HepG2 (cell line): ENCODE measurements around the gene TCERG1L. TPM values are rescaled to one million over a fixed set of nuclear protein-coding genes. Genes with fewer than 3 reads are reported as not detected.

Experiments
- ATAC-seq: fragments of 200-7000 bp; cut with Tn5 transposase; 3 replicates; pipeline ENCODE4 v1.9.1; 2020; ENCODE audit warnings: mild to moderate bottlenecking, moderate library complexity
- BruUV-seq: library from RNA; stranded (reverse); fragments of 400-500 nt; replicated peaks from 2 replicates; lab custom pipeline; 2021; lab: Mats Ljungman, UMichigan
- CTCF ChIA-PET: fragments of 300-600 bp; formaldehyde crosslinking; extraction: SDS; loops from one replicate; lab custom pipeline; 2021; ENCODE audit warnings: low total read pairs, inconsistent platforms, low intra/inter-chr PET ratio; lab: Yijun Ruan, JAX
- POLR2A ChIA-PET: fragments of 350-600 bp; sonication (Branson Sonifier 250); formaldehyde crosslinking; loops from one replicate; lab custom pipeline; 2020; ENCODE audit warnings: antibody characterized with exemption, inconsistent platforms; lab: Yijun Ruan, JAX
- DNase-seq: peaks from one replicate; pipeline ENCODE4 v3.0.0-alpha.2; 2015; ENCODE audit warnings: low spot score
- FAIRE-seq: peaks from 3 replicates; lab custom pipeline; 2011; peaks lifted over from hg19 to GRCh38; lab: Jason Lieb, UNC
- H2AFZ ChIP-seq: one replicate; pipeline ENCODE4 v1.6.1; 2011; ENCODE audit warnings: low read length, inconsistent platforms
- H3K27ac ChIP-seq: fragments of 300-600 bp; 3 replicates; pipeline ENCODE4 v1.8.0; 2011; ENCODE audit warnings: mixed run types, mild to moderate bottlenecking, mixed read lengths, low read length, inconsistent platforms; ENCODE audit not compliant: insufficient read depth; ENCODE audit errors: extremely low read length
- H3K27me3 ChIP-seq, 2 experiments: fragments of 200-600 bp in 1 of 2; 2 replicates in 1 of 2; 3 replicates in 1 of 2; pipeline versions ENCODE4 v1.6.0 to v1.8.0; 2011; ENCODE audit warnings: low read length in 2 of 2, mild to moderate bottlenecking in 2 of 2, moderate library complexity in 2 of 2, inconsistent platforms in 1 of 2; ENCODE audit not compliant: insufficient read depth in 2 of 2, control insufficient read depth in 1 of 2
- H3K36me3 ChIP-seq, 2 experiments: fragments of 200-600 bp in 1 of 2; replicated peaks in 1 of 2; 2 replicates in 1 of 2; 3 replicates in 1 of 2; pipeline versions ENCODE4 v1.5.1 to v1.8.0; 2011; ENCODE audit warnings: low read length in 2 of 2, inconsistent platforms in 1 of 2; ENCODE audit not compliant: insufficient read depth in 2 of 2, control insufficient read depth in 1 of 2
- H3K4me1 ChIP-seq: 2 replicates; pipeline ENCODE4 v1.5.1; 2012; ENCODE audit warnings: low read length, inconsistent platforms; ENCODE audit not compliant: insufficient read depth
- H3K4me2 ChIP-seq: 2 replicates; pipeline ENCODE4 v1.6.0; 2011; ENCODE audit warnings: low read depth, low read length, inconsistent platforms
- H3K4me3 ChIP-seq, 3 experiments: fragments of 200-600 bp in 1 of 3; sonication (generic), shearing (Covaris generic) in 1 of 3; replicated peaks in 1 of 3; 2 replicates each; pipeline ENCODE4 v1.5.1; 2011 to 2016; ENCODE audit warnings: low read length in 3 of 3, inconsistent platforms in 2 of 3, low read depth in 2 of 3, mild to moderate bottlenecking in 2 of 3, control low read depth in 1 of 3, mixed read lengths in 1 of 3; ENCODE audit not compliant: insufficient read depth in 1 of 3
- H3K79me2 ChIP-seq: one replicate; pipeline ENCODE4 v1.6.1; 2011; ENCODE audit warnings: low read length, inconsistent platforms; ENCODE audit not compliant: insufficient read depth
- H3K9ac ChIP-seq: 2 replicates; pipeline ENCODE4 v1.6.0; 2011; ENCODE audit warnings: mild to moderate bottlenecking, low read depth, low read length, inconsistent platforms; ENCODE audit not compliant: insufficient read depth
- H3K9me3 ChIP-seq: 2 replicates; pipeline ENCODE4 v1.5.1; 2012; ENCODE audit warnings: mild to moderate bottlenecking, low read length
- H4K20me1 ChIP-seq: 2 replicates; pipeline ENCODE4 v1.6.0; 2011; ENCODE audit warnings: inconsistent platforms, mild to moderate bottlenecking, low read length, moderate library complexity; ENCODE audit not compliant: insufficient read depth
- CREB1 ChIP-seq, 2 experiments: fragments of 450-650 bp in 1 of 2; IDR thresholded peaks; 2 replicates each; pipeline ENCODE4 v1.6.1; 2016 to 2017; ENCODE audit warnings: control low read depth in 1 of 2, mild to moderate bottlenecking in 1 of 2, missing compliant biosample characterization in 1 of 2, missing genetic modification characterization in 1 of 2
- HES4 ChIP-seq: sonication (generic); formaldehyde crosslinking; IDR thresholded peaks from 2 replicates; pipeline ENCODE4 v1.9.0; 2021; ENCODE audit warnings: mild to moderate bottlenecking, missing genetic modification reagents, borderline replicate concordance
- MAF1 ChIP-seq: sonication (generic); formaldehyde crosslinking; IDR thresholded peaks from 2 replicates; pipeline ENCODE4 v1.5.0; 2020; ENCODE audit warnings: missing genetic modification reagents, borderline replicate concordance
- MAFK ChIP-seq, 2 experiments: IDR thresholded peaks in 1 of 2; conservative IDR thresholded peaks in 1 of 2; 2 replicates each; pipeline ENCODE4 v1.6.1; 2011; ENCODE audit warnings: improper control_type of control experiment in 2 of 2, low read length in 2 of 2
- MXI1 ChIP-seq: IDR thresholded peaks from 3 replicates; pipeline ENCODE4 v1.6.1; 2012; ENCODE audit warnings: low read depth, low read length, inconsistent platforms, borderline replicate concordance
- NCOA2 ChIP-seq: sonication (generic); formaldehyde crosslinking; IDR thresholded peaks from 2 replicates; pipeline ENCODE4 v1.8.0; 2022; ENCODE audit warnings: inconsistent platforms
- SIX1 ChIP-seq: sonication (generic); formaldehyde crosslinking; IDR thresholded peaks from 2 replicates; pipeline ENCODE4 v1.4.0; 2020; ENCODE audit warnings: missing genetic modification reagents, borderline replicate concordance
- SP140L ChIP-seq: sonication (generic); formaldehyde crosslinking; IDR thresholded peaks from 2 replicates; pipeline ENCODE4 v1.4.0; 2020; ENCODE audit warnings: missing genetic modification reagents, borderline replicate concordance
- ZNF232 ChIP-seq: sonication (generic); formaldehyde crosslinking; IDR thresholded peaks from 2 replicates; pipeline ENCODE4 v1.4.0; 2020; ENCODE audit warnings: missing genetic modification reagents, borderline replicate concordance
- ZNF552 ChIP-seq: sonication (generic); formaldehyde crosslinking; IDR thresholded peaks from 2 replicates; pipeline ENCODE4 v1.9.0; 2022; ENCODE audit warnings: missing genetic modification reagents, mild to moderate bottlenecking, borderline replicate concordance
- ZNF781 ChIP-seq: sonication (generic); formaldehyde crosslinking; IDR thresholded peaks from 2 replicates; pipeline ENCODE4 v1.5.1; 2020; ENCODE audit warnings: borderline replicate concordance, mild to moderate bottlenecking, missing genetic modification reagents; ENCODE audit errors: not compliant biosample characterization
- ZSCAN22 ChIP-seq: sonication (generic); formaldehyde crosslinking; IDR thresholded peaks from 2 replicates; pipeline ENCODE4 v1.4.0; 2020; ENCODE audit warnings: mild to moderate bottlenecking, missing genetic modification reagents
- WGBS: methylation state at CpG from one replicate; pipeline ENCODE4 v1.1.6; 2017; ENCODE audit warnings: low lambda C conversion rate; 5-methylcytosine and 5-hydroxymethylcytosine counted together
- in situ Hi-C: cut with HindIII; loops from 2 replicates; pipeline ENCODE4 v1.10.0; 2017; ENCODE audit warnings: low pct_unique_long_range_greater_than_20kb; ENCODE audit not compliant: extremely low pct_ligation_motif_present
- intact Hi-C: fragments of 100-400 bp; cut with micrococcal nuclease; formaldehyde crosslinking; loops from one replicate; pipeline ENCODE4 v1.10.0; 2022; ENCODE audit not compliant: unreplicated experiment
- polyA plus RNA-seq, 8 experiments: library from polyadenylated mRNA; depleted of rRNA in 3 of 8; stranded (reverse) in 7 of 8; unstranded in 1 of 8; fragments of >200 nt; fragmentation: Illumina TruSeq in 4 of 8; extraction: Trizol in 4 of 8; gene quantifications; 2 replicates each; pipeline versions ENCODE4 v1.2.1 to v1.2.3, GENCODE V29; 2011 to 2016; ENCODE audit warnings: low read depth in 4 of 8, missing spikeins in 1 of 8, mixed read lengths in 1 of 8; ENCODE audit not compliant: insufficient read depth in 1 of 8
- total RNA-seq, 5 experiments: library from RNA; depleted of rRNA; stranded (reverse); fragments of >200 nt; fragmentation: Illumina TruSeq; extraction: Trizol; gene quantifications; 2 replicates each; pipeline ENCODE4 v1.2.3, GENCODE V29; 2016; ENCODE audit warnings: low read depth in 1 of 5
- TF ChIP-seq, protein P1 (sequence below): sonication (generic); formaldehyde crosslinking; IDR thresholded peaks from 2 replicates; pipeline ENCODE4 v1.4.0; 2020; ENCODE audit warnings: missing genetic modification reagents
- TF ChIP-seq, protein P2 (sequence below): sonication (generic); formaldehyde crosslinking; IDR thresholded peaks from 2 replicates; pipeline ENCODE4 v1.9.0; 2021; ENCODE audit warnings: missing genetic modification reagents, borderline replicate concordance
- TF ChIP-seq, protein P3 (sequence below): sonication (generic); formaldehyde crosslinking; IDR thresholded peaks from 2 replicates; pipeline ENCODE4 v1.5.0; 2020; ENCODE audit warnings: missing genetic modification reagents

TCERG1L gene
- total and polyA plus RNA-seq, 2 of the 13 experiments (the other 11 are each of a cell fraction or from before 2014, with no cell fraction given), result not detected

DNA sequence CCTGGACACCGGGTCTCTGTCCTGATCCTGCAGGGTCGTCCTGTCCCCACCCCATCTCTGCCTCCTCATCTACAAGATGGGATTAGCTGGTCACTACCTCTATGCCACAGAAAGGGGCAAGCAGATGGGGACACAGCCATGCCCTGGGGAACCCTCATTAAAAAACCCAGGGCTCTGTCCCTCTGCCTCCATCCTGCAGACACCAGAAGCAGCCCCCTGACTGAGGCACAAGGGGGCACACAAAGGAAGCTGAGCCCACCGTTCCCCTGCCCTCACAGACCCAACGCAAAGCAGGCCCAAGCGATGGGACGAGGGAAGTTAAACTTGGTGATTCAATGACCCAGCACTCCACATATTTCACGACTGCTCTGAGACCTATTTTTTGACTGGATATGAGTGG is 142.4 kb downstream of the TCERG1L start:
- Histone ChIP-seq H3K27me3 (peaks cover 2 to 18% of the 10 kb centered on the region in 2 experiments; a peak in 4 of 5 replicates), H3K9me3 (no peaks in the 10 kb centered on the region), H3K4me1 (no peaks in the 10 kb centered on the region), H3K79me2 (no peaks in the 10 kb centered on the region), H3K4me3 (no peak overlapping the region), H3K36me3 (no peaks in the 10 kb centered on the region), H3K4me2 (no peak overlapping the region), H3K9ac (no peak overlapping the region), H4K20me1 (no peaks in the 10 kb centered on the region), H3K27ac (no peak overlapping the region), H2AFZ (no peak overlapping the region)
- WGBS, result 26% methylated on average over 7 of the region's 7 CpGs
- in situ Hi-C loops, result no loop called here
- CTCF ChIA-PET, result no interaction called here
- POLR2A ChIA-PET, result no interaction called here
- ATAC-seq (no peak), FAIRE-seq (no peak), DNase-seq (no peak)
- no TSS peak for BruUV-seq
- intact Hi-C loops, result no loop called here
- no peak for TF ChIP-seq ZSCAN22 (CRISPR knock-in tag)
- TF ChIP-seq SIX1 (CRISPR knock-in tag), result no peak
- no peak for TF ChIP-seq MAFK (conservative IDR thresholded peaks at IDR 0.05 in 1 of 2, IDR thresholded peaks at IDR 0.05 in 1 of 2; ENCODE audit: low read length in 2 of 2)
- no peak for TF ChIP-seq SP140L (CRISPR knock-in tag)
- no peak for TF ChIP-seq NCOA2 (CRISPR knock-in tag)
- no peak for TF ChIP-seq HES4 (CRISPR knock-in tag)
- TF ChIP-seq, protein P1, sequence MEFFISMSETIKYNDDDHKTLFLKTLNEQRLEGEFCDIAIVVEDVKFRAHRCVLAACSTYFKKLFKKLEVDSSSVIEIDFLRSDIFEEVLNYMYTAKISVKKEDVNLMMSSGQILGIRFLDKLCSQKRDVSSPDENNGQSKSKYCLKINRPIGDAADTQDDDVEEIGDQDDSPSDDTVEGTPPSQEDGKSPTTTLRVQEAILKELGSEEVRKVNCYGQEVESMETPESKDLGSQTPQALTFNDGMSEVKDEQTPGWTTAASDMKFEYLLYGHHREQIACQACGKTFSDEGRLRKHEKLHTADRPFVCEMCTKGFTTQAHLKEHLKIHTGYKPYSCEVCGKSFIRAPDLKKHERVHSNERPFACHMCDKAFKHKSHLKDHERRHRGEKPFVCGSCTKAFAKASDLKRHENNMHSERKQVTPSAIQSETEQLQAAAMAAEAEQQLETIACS, result no peak
- TF ChIP-seq ZNF781, result no peak
- no peak for TF ChIP-seq ZNF232
- TF ChIP-seq ZNF552 (CRISPR knock-in tag), result no peak
- TF ChIP-seq MAF1 (CRISPR knock-in tag), result no peak
- no peak for TF ChIP-seq MXI1
- no peak for TF ChIP-seq CREB1 (IDR thresholded peaks at IDR 0.05)
- TF ChIP-seq CREB1 (CRISPR knock-in tag; IDR thresholded peaks at IDR 0.05), result no peak
- TF ChIP-seq, protein P2, sequence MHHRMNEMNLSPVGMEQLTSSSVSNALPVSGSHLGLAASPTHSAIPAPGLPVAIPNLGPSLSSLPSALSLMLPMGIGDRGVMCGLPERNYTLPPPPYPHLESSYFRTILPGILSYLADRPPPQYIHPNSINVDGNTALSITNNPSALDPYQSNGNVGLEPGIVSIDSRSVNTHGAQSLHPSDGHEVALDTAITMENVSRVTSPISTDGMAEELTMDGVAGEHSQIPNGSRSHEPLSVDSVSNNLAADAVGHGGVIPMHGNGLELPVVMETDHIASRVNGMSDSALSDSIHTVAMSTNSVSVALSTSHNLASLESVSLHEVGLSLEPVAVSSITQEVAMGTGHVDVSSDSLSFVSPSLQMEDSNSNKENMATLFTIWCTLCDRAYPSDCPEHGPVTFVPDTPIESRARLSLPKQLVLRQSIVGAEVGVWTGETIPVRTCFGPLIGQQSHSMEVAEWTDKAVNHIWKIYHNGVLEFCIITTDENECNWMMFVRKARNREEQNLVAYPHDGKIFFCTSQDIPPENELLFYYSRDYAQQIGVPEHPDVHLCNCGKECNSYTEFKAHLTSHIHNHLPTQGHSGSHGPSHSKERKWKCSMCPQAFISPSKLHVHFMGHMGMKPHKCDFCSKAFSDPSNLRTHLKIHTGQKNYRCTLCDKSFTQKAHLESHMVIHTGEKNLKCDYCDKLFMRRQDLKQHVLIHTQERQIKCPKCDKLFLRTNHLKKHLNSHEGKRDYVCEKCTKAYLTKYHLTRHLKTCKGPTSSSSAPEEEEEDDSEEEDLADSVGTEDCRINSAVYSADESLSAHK, result no peak
- TF ChIP-seq, protein P3, sequence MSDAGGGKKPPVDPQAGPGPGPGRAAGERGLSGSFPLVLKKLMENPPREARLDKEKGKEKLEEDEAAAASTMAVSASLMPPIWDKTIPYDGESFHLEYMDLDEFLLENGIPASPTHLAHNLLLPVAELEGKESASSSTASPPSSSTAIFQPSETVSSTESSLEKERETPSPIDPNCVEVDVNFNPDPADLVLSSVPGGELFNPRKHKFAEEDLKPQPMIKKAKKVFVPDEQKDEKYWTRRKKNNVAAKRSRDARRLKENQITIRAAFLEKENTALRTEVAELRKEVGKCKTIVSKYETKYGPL (CRISPR knock-in tag), result no peak
